LoVo (cell line): ENCODE data around the gene LRP1.

Source experiments
- DNase-seq: peaks from one replicate; pipeline ENCODE4 v3.0.0-alpha.2; 2016; ENCODE audit warnings: low spot score

The LRP1 gene

GRCh38 chr12:57254506-57255280 is 126.4 kb downstream of the LRP1 start:
- no peak for DNase-seq

GRCh38 chr12:57255916-57256315 is 127.6 kb downstream of the LRP1 start:
- DNase-seq, result no peak

GRCh38 chr12:57258977-57259970 is 131.0 kb downstream of the LRP1 start:
- no peak for DNase-seq

- DNase-seq, result no peak
Measured at GRCh38 chr12:57260366-57260765, 132.1 kb downstream of the LRP1 start.

- DNase-seq, result no peak
Measured at GRCh38 chr12:57261428-57261865, 133.2 kb downstream of the LRP1 start.

- DNase-seq, result no peak
Measured at GRCh38 chr12:57262126-57262822, 134.0 kb downstream of the LRP1 start.
